HG03439 (cell line): Measurements from ENCODE around the gene SH3RF3.

Source experiments
- ATAC-seq: cut with Tn5 transposase; IDR thresholded peaks from one replicate; pipeline ENCODE4 v1.9.1; 2021; ENCODE audit warnings: mild to moderate bottlenecking, moderate library complexity; ENCODE audit not compliant: unreplicated experiment

Gene SH3RF3

GRCh38 chr2:109272461-109272860, 143.5 kb downstream of the SH3RF3 start:
- ATAC-seq, result no peak

DNA sequence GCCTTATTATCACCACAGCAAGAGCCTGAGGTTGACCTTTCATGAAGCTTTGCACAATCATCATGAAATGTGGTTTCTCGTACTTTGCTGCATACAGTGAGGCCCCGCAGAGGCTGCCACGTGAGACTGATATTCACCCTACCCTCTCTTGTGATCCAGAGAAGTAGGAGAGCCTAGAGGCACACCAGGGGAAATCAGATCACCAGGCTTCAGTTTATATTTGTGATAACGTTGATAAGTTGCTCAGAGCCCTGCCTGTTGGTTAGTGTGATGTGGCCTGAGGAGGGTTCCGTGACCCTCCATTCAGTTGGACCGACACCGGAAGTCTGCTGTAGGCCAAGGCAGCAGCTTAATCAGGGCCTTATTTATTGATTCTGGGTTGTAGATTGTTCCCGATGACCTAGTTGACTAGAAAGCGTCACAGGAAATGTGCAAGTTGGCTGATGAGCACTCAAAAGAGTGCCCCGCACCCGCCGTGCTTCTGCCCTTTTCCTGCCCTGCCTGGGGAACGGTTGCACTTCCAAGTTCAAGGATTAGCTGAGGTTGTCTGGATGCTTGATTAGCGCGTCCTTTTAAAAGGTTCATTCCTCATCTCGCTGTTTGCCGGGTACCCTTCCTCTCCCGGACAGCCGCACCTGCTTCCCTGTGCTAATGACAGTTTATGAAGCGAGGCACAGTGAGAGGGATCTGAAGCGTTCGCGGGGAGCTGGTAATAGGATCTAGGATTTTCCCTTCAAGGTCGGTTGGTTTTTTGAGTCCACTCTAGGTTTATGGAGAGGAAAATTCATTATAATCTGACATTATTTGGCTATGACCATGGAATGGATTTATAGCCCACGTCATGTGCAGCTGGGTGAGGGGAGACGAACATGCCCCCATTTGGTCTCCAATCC, 146.4 kb downstream of the SH3RF3 start:
- ATAC-seq, result no peak

- ATAC-seq, result no peak
Measured at GRCh38 chr2:109277406-109277805, 148.4 kb downstream of the SH3RF3 start.

DNA sequence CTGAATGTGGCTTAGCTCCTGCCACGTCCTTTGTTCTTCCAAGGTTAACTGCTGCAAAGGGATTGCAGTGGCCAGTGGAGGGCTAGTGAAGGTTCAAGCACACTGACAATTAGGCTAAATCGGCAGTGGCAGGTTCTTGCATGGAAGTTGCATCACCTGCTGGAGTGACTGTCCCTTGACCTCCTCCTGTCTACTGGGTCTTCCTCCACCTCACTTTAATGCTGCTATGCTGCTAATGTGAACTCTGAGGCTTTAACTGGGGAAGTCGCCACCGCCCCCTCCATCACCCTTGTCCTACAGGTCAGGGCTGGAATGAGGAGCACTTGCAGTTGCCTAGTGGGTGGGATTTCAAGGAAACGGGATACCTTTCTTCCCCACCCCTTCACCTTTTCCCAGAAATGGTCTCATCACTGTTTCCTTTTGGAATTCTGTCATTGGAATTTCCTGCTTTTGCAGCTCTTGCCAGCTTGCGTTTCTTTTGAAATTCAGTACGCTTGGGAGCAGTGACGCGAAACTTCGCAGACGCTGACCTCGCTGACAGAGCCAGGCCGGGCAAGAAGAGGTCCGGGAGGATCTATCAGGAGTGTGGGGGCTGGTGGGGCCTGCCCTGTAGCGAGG, 150.3 kb downstream of the SH3RF3 start:
- ATAC-seq, result no peak

DNA sequence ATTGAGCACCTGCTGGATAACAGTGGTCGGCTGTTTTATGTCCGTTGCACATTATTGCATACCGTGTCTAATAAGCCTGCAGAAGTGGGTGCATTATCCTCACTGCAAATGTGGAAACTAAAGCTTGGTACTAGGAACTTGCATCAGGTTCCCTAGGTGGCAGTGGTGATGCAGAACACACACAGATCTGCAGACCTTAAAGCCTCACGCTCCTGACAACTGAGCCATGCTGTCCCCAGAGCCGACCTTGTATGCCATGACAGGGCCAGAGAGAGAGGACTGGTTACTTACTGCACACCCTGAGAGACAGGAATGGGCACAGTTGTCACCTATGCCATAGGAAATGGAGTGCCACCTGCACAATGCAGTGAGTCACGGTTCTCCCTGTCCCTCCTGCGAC, 151.8 kb downstream of the SH3RF3 start:
- no peak for ATAC-seq

DNA sequence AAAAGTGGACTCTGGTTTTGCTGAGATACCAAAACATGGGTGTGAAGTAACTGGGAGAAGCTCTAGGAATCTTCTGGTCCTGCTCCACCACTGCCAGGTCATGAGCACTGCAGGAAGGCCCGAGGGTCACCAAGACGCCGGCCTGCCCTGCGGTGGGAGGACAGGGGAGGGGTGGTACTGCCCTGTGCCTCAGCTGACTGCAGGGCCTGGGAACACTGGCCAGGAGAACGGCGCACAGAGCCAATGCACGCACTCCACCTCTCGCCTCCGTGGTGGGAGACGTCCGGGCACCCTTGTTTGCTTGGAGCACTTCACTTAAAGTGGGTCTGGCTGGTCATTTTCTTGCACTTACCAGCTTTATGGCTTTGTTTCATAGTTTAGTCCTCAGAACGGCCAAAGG, 153.4 kb downstream of the SH3RF3 start:
- ATAC-seq, result no peak

DNA sequence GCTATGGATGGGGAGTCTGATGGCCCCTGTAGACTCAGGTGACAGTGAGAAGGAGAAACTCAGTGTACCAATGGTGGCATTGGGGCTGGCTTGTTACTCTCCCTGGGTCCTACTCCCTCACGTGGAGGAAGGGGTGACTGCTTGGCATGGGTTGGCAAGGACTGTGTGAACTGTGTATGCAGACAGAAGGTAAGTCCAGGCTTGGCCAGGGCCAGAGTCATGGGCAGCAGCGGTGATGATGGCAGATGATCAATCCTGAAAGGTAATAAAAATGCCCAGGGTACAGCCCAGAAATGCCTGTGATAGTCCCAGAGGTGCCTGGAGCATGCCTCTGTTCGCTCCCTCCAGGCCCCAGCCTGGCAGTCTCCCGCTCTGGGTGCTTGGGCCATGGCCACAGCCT, 153.9 kb downstream of the SH3RF3 start:
- no peak for ATAC-seq

DNA sequence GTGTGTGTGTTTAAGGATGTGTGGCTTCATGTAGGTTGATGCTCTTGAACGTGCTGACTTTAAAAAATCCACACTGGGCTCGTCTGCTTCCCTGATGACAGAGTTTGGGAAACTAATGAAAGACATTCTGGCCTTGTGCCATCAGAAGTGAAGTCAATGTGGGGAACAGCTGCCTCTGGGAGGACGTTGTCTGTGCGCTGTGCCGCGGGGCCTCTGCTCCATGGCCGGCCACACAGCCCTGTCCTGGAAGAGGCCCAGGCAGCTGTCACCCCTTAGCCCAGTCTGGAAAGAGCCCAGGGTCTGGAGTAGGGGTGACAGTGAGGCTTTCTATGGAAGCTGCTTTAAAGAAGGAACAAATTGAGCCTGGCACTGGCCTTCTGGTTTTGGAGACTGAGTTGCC, 155.8 kb downstream of the SH3RF3 start:
- no peak for ATAC-seq

GRCh38 chr2:109285244-109285651, 156.2 kb downstream of the SH3RF3 start:
- no peak for ATAC-seq

DNA sequence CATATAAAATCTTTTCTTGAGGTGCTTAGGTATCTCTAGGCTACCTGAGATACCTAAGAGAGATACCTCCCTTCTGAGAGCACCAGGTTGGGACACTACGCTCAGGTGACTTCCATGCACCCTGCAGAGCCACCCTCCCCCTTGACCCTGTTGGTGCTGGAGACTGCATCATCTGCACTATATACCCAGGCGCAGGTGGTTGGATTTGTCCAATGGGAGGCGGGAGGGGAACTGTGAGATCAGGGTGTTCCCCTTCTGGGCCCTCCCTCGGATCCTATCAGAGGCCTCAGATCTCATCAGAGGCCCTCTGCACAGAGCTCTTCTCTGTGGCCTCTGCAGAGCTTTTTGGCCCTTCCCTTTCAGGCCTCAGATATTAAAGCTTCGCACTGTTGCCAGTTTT, 158.4 kb downstream of the SH3RF3 start:
- no peak for ATAC-seq

DNA sequence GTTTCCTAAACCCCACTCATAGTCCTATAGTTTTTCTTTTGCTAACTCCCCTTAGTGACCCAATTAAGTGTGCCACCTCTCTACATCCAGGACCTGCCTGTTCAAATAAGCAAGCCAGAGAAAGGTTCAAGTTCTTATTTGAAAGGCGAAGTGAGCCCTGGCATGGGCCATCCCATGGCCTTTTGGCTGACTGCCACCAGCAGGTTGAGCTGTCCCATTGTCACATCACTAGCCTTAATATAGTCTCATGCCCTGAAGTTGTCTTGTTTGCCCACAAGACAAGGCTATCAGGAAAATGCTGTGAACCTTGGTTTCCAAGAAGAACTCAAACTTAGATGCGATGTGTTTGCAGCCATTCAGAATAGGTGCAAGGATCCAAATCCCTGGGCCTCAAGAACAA, 158.8 kb downstream of the SH3RF3 start:
- ATAC-seq, result no peak

DNA sequence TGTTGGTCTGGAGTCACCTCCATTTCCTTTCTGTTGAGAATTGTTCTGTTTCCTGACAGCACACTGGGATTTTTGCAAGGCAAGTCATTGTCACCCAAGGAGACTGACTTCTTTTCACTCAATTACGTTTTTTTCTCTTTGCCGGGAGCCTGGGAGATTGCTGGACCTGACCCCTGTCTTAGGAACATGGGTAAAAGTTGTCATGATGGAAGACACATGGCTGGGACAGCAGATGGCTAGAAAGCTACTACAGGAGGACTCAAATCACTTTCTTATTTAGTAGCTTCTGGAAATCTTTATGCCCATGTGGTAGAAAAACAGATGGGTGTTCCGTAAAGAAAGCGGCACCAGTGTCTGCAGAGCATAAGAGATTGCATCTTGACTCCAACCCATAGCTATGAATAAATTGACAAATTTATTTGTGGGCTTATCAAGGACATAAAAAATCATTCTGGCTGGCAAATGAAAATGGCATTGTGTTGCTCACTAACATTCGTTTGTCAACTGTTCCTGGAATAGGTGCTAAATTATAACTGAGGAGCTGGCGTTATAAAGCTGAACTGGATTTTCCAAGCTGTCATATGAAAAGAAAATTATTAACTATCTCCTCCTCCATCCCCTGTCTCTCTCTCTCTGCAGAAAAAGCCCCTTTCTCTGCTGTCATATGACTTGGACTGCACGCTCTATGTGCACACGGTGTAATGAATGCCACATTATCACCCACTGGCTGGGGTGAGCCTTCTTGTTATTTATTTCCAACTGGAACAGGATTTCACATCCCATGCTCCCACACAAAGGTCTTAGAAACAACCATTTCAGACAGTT, 159.8 kb downstream of the SH3RF3 start:
- ATAC-seq, result no peak

- ATAC-seq, result no peak
Measured at GRCh38 chr2:109289504-109290222, 160.7 kb downstream of the SH3RF3 start.

DNA sequence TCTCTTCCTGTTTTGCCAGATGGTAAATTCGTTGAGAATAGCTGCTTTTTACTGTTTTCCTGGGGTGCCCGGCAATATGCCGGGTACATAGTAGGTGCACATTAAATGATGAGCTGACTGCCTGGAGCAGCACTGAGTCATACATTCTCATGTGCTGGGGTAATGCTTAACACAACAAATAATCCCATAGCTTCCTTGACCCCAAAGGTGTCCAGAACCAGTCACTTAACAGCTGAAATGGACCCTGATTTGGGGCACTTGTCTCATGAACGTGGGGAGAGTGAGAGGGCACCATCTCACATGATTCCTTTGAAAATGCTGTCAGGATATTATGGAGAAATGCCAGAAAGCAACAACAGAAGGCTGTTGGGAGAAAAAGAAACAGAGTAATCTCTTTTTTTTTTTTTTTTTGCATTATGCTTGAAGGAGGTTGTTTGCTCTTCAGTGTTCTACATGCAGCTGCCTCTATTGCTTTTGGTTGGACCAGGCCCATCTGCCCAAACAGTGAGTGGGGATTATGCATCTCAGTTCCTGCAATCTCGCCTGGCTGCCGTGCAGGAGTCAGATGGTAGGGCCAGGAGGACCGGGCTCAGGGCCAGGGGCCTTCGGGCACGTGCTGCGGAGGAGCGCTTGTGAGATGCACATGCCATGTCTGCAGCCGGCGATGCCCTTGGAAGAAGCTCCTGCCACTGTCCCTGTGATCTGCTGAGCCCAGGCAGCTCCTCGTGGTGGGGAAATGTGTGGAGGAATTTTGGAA, 162.1 kb downstream of the SH3RF3 start:
- ATAC-seq, result no peak

DNA sequence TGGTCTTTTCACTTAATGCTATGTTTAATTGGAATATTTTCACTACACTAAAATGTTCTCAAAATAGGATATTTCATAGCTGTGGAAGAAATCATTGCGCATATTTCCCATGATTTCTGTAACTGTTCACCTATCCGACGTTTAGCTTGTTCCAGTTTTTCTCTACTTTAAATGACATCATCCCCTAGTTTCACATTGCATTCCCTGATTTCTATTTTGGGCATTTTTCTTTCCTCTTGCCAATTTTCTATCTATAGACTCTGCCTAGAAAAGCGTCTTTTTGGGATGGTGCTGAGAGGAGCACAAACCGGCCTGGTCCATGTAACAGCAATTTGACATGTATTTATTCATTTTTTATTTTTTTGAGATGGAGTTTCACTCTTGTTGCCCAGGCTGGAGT, 163.4 kb downstream of the SH3RF3 start:
- no peak for ATAC-seq

DNA sequence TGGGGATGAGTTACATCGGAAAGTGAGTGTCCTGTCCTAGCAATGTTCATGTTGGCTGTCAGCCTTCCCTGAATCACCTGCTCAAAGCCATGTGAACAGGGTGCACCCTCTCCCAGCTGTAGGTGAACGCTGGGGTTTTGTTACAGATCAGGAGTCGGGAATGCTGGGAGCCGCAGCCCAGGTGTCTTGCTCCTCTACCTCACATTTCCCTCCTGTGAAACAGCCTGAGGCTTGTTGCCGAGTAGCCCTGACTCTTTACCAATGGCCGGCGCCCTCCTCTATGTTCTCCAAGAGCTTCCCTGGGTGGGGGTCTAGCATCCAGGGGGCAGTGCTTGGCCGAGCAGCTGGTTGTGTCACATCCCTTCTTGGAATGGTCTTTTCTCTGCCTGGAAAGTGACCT, 164.7 kb downstream of the SH3RF3 start:
- ATAC-seq, result no peak

GRCh38 chr2:109294523-109294922, 165.5 kb downstream of the SH3RF3 start:
- no peak for ATAC-seq

- ATAC-seq, result no peak
Measured at GRCh38 chr2:109295070-109295780, 166.2 kb downstream of the SH3RF3 start.

- ATAC-seq, result no peak
Measured at GRCh38 chr2:109295781-109296117, 166.7 kb downstream of the SH3RF3 start.
